GM20431 (cell line): ENCODE measurements around the gene NVL.
"Not testable (repeated sequence)": the region's sequence is repeated elsewhere in the genome, so short reads cannot be mapped to it uniquely, and the experiment has no call there.

Experiments
- in situ Hi-C: fragments of 300-500 bp; cut with MseI, MboI; formaldehyde crosslinking; loops from one replicate; pipeline ENCODE4 v1.15.0; 2020; ENCODE audit warnings: low sequenced_read_pairs; ENCODE audit not compliant: unreplicated experiment

The NVL gene

GRCh38 chr1:224245188-224245587 is 84.8 kb downstream of the NVL start:
- in situ Hi-C loops, result no loop called here

GRCh38 chr1:224238756-224239155 is 91.2 kb downstream of the NVL start:
- in situ Hi-C loops, result no loop called here

- in situ Hi-C loops, result no loop called here
These were observed 91.8 kb downstream of the NVL start for GRCh38 chr1:224238212-224238611.

GRCh38 chr1:224237119-224237881 is 92.7 kb downstream of the NVL start:
- in situ Hi-C loops, result no loop called here

GRCh38 chr1:224235813-224236493 is 94.0 kb downstream of the NVL start:
- in situ Hi-C loops, result no loop called here

GRCh38 chr1:224234017-224234416 is 96.0 kb downstream of the NVL start:
- in situ Hi-C loops, result no loop called here

GRCh38 chr1:224226849-224227502 is 103.0 kb downstream of the NVL start:
- in situ Hi-C loops, result no loop called here

GRCh38 chr1:224223819-224224714 is 105.9 kb downstream of the NVL start:
- in situ Hi-C loops, result no loop called here

GRCh38 chr1:224219612-224220059 is 110.3 kb downstream of the NVL start:
- in situ Hi-C loops, result no loop called here

- in situ Hi-C loops, result no loop called here
These were observed 110.9 kb downstream of the NVL start for GRCh38 chr1:224219011-224219611.

GRCh38 chr1:224217655-224218623 is 112.0 kb downstream of the NVL start:
- in situ Hi-C loops, result no loop called here

- in situ Hi-C loops, result no loop called here
These were observed 113.6 kb downstream of the NVL start for GRCh38 chr1:224216382-224216781.

GRCh38 chr1:224213438-224214119 is 116.4 kb downstream of the NVL start:
- in situ Hi-C loops, result no loop called here

- in situ Hi-C loops, result no loop called here
These were observed 117.3 kb downstream of the NVL start for GRCh38 chr1:224212618-224213061.

- in situ Hi-C loops, result no loop called here
These were observed 118.6 kb downstream of the NVL start for GRCh38 chr1:224211206-224211962.

- in situ Hi-C loops, result not testable (repeated sequence)
These were observed 123.9 kb downstream of the NVL start for GRCh38 chr1:224205931-224206538.

GRCh38 chr1:224205438-224205840 is 124.5 kb downstream of the NVL start:
- in situ Hi-C loops, result no loop called here
